ENCODE results near the gene PSIP1.
A peak's percentile ranks its signal among the peaks of the same experiment; 100 is the strongest.

PSIP1 gene

GRCh38 chr9:15521254-15521653 is 10.5 kb upstream of the PSIP1 start:
- H3K4me3 ChIP-seq (ENCODE audit: low read length), result no peak overlapping the region
- no peak for DNase-seq (ENCODE audit: low read depth)
- TF ChIP-seq CTCF (IDR thresholded peaks at IDR 0.05; ENCODE audit: insufficient read depth, low read depth, low read length, missing control alignments), result no peak

GRCh38 chr9:15519831-15520230 is 9.1 kb upstream of the PSIP1 start:
- no peak for TF ChIP-seq CTCF (IDR thresholded peaks at IDR 0.05; ENCODE audit: insufficient read depth, low read depth, low read length, missing control alignments)
- no peak overlapping the region for H3K4me3 ChIP-seq (ENCODE audit: low read length)
- no peak for DNase-seq (ENCODE audit: low read depth)

- no peak for TF ChIP-seq CTCF (IDR thresholded peaks at IDR 0.05; ENCODE audit: insufficient read depth, low read depth, low read length, missing control alignments)
- peak; percentile 11 for DNase-seq (ENCODE audit: low read depth)
- no peak overlapping the region for H3K4me3 ChIP-seq (ENCODE audit: low read length)
These were observed 2.6 kb upstream of the PSIP1 start for GRCh38 chr9:15513335-15513734.

GRCh38 chr9:15512889-15513288 is 2.1 kb upstream of the PSIP1 start:
- DNase-seq (ENCODE audit: low read depth), result no peak
- no peak for TF ChIP-seq CTCF (IDR thresholded peaks at IDR 0.05; ENCODE audit: insufficient read depth, low read depth, low read length, missing control alignments)
- H3K4me3 ChIP-seq (ENCODE audit: low read length), result no peak overlapping the region

GRCh38 chr9:15512204-15512603 is 1.4 kb upstream of the PSIP1 start:
- H3K4me3 ChIP-seq (ENCODE audit: low read length), result no peak overlapping the region
- no peak for TF ChIP-seq CTCF (IDR thresholded peaks at IDR 0.05; ENCODE audit: insufficient read depth, low read depth, low read length, missing control alignments)
- no peak for DNase-seq (ENCODE audit: low read depth)

- DNase-seq (ENCODE audit: low read depth), result no peak
- H3K4me3 ChIP-seq (ENCODE audit: low read length), result peak overlapping the region; percentile 78
- TF ChIP-seq CTCF (IDR thresholded peaks at IDR 0.05; ENCODE audit: insufficient read depth, low read depth, low read length, missing control alignments), result no peak
These were observed 610 bp downstream of the PSIP1 start for GRCh38 chr9:15509931-15510788.

- no peak overlapping the region for H3K4me3 ChIP-seq (ENCODE audit: low read length)
- DNase-seq (ENCODE audit: low read depth), result no peak
- TF ChIP-seq CTCF (IDR thresholded peaks at IDR 0.05; ENCODE audit: insufficient read depth, low read depth, low read length, missing control alignments), result no peak
These were observed 4.8 kb downstream of the PSIP1 start for GRCh38 chr9:15505921-15506320.

Measured in epithelial cell of esophagus (primary cell).